GM12878 (cell line): ENCODE measurements around the gene RBM4B. TPM values are rescaled to one million over a fixed set of nuclear protein-coding genes. Genes with fewer than 3 reads are reported as not detected.

Experiments used
- CHD2 ChIP-seq: IDR thresholded peaks from 2 replicates; pipeline ENCODE4 v1.6.1; 2011; ENCODE audit warnings: low read depth, low read length, improper control_type of control experiment, borderline replicate concordance
- CHD4 ChIP-seq: fragments of 200-600 bp; sonication (generic); IDR thresholded peaks from 2 replicates; pipeline ENCODE4 v1.6.1; 2016; ENCODE audit warnings: mild to moderate bottlenecking
- ESRRA ChIP-seq: IDR thresholded peaks from 2 replicates; pipeline ENCODE4 v1.6.1; 2012; ENCODE audit warnings: mild to moderate bottlenecking, low read length, improper control_type of control experiment
- IRF3 ChIP-seq: fragments of 450-650 bp; IDR thresholded peaks from 2 replicates; pipeline ENCODE4 v1.6.1; 2014; ENCODE audit warnings: mild to moderate bottlenecking
- RUNX3 ChIP-seq: IDR thresholded peaks from 2 replicates; pipeline ENCODE4 v1.6.1; 2012; ENCODE audit warnings: low read length, inconsistent platforms
- SREBF1 ChIP-seq: IDR thresholded peaks from 2 replicates; pipeline ENCODE4 v1.6.1; 2012; ENCODE audit warnings: mild to moderate bottlenecking, low read length
- USF1 ChIP-seq: IDR thresholded peaks from 2 replicates; pipeline ENCODE4 v1.6.1; 2011; ENCODE audit warnings: borderline replicate concordance, low read depth, mild to moderate bottlenecking, moderate library complexity, mixed read lengths, low read length; ENCODE audit not compliant: insufficient read depth; ENCODE audit errors: extremely low read length
- ZNF384 ChIP-seq: IDR thresholded peaks from 2 replicates; pipeline ENCODE4 v1.6.1; 2012; ENCODE audit warnings: low read depth, mild to moderate bottlenecking, low read length, improper control_type of control experiment, borderline replicate concordance
- ZNF592 ChIP-seq: fragments of 450-650 bp; IDR thresholded peaks from 2 replicates; pipeline ENCODE4 v1.6.1; 2017; ENCODE audit warnings: mild to moderate bottlenecking, moderate library complexity
- polyA plus RNA-seq, 11 experiments: library from polyadenylated mRNA; depleted of rRNA in 4 of 11; unstranded in 6 of 11; stranded (reverse) in 5 of 11; fragments of >200 nt; fragmentation: Nextera tagmentation in 4 of 11; fragmentation: Illumina TruSeq in 1 of 11; extraction: Ambion mirVana in 4 of 11; extraction: Trizol in 1 of 11; gene quantifications; 1 replicate in 1 of 11; 2 replicates in 10 of 11; pipeline versions ENCODE4 v1.2.1 to v1.2.3, GENCODE V29; 2011 to 2016; ENCODE audit warnings: inconsistent platforms in 2 of 11, missing spikeins in 2 of 11, low read depth in 1 of 11
- total RNA-seq, 4 experiments: library from RNA; depleted of rRNA in 3 of 4; stranded (reverse); fragments of >200 nt in 3 of 4; fragmentation: Illumina TruSeq in 1 of 4; extraction: Trizol in 1 of 4; gene quantifications; 2 replicates each; pipeline versions ENCODE4 v1.2.1 to v1.2.3, GENCODE V29; 2013 to 2021

RBM4B gene
- total and polyA plus RNA-seq, 10 of the 15 experiments (the other 5 are each of a cell fraction or from before 2014, with no cell fraction given): 16.1 to 37.0 (median 21.6) TPM

- TF ChIP-seq ZNF592: no peak
- no peak for TF ChIP-seq CHD2
- TF ChIP-seq SREBF1: no peak
- TF ChIP-seq CHD4: no peak
- TF ChIP-seq IRF3: no peak
- no peak for TF ChIP-seq ZNF384
- no peak for TF ChIP-seq ESRRA
- no peak for TF ChIP-seq RUNX3
- TF ChIP-seq USF1: no peak
- TF ChIP-seq, all 136 proteins: peak for 0
Observed at GRCh38 chr11:66720899-66721470, 43.3 kb upstream of the RBM4B start (continued).
